ENCODE measurements around the gene HMCN2.

HMCN2 gene

DNA sequence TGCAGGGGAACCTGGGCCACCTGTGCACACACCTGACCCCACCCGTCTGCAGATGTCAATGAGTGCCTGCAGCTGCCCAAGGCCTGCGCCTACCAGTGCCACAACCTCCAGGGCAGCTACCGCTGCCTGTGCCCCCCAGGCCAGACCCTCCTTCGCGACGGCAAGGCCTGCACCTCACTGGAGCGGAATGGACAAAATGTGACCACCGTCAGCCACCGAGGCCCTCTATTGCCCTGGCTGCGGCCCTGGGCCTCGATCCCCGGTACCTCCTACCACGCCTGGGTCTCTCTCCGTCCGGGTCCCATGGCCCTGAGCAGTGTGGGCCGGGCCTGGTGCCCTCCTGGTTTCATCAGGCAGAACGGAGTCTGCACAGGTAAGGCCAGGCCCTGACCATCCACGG is 164.7 kb downstream of the HMCN2 start:
- H3K36me3 ChIP-seq (replicated peaks; ENCODE audit: low read depth, low read length) = no peaks in the 10 kb centered on the region
- no peak overlapping the region for H3K4me3 ChIP-seq (ENCODE audit: low read length)
- H4K20me1 ChIP-seq (ENCODE audit: insufficient read depth, low read length) = no peaks in the 10 kb centered on the region
- no peaks in the 10 kb centered on the region for H3K27me3 ChIP-seq (ENCODE audit: low read depth, low read length)
- no peak overlapping the region for H3K27ac ChIP-seq (ENCODE audit: low read length)
- no peaks in the 10 kb centered on the region for H3K79me2 ChIP-seq (ENCODE audit: low read length)
- TF ChIP-seq, protein P1, sequence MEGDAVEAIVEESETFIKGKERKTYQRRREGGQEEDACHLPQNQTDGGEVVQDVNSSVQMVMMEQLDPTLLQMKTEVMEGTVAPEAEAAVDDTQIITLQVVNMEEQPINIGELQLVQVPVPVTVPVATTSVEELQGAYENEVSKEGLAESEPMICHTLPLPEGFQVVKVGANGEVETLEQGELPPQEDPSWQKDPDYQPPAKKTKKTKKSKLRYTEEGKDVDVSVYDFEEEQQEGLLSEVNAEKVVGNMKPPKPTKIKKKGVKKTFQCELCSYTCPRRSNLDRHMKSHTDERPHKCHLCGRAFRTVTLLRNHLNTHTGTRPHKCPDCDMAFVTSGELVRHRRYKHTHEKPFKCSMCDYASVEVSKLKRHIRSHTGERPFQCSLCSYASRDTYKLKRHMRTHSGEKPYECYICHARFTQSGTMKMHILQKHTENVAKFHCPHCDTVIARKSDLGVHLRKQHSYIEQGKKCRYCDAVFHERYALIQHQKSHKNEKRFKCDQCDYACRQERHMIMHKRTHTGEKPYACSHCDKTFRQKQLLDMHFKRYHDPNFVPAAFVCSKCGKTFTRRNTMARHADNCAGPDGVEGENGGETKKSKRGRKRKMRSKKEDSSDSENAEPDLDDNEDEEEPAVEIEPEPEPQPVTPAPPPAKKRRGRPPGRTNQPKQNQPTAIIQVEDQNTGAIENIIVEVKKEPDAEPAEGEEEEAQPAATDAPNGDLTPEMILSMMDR (IDR thresholded peaks at IDR 0.05; ENCODE audit: low read depth, low read length) = no peak
- TF ChIP-seq EZH2phosphoT487 (IDR thresholded peaks at IDR 0.05; ENCODE audit: low read depth) = no peak
- no peak overlapping the region for H3K9ac ChIP-seq (ENCODE audit: low read length)
- no peak overlapping the region for H3K4me2 ChIP-seq (ENCODE audit: low read length)
- no peak overlapping the region for H2AFZ ChIP-seq (ENCODE audit: low read depth, low read length)
- H3K4me1 ChIP-seq (ENCODE audit: low read length) = no peaks in the 10 kb centered on the region
- no peaks in the 10 kb centered on the region for H3K9me3 ChIP-seq (ENCODE audit: insufficient read depth, low read length)

DNA sequence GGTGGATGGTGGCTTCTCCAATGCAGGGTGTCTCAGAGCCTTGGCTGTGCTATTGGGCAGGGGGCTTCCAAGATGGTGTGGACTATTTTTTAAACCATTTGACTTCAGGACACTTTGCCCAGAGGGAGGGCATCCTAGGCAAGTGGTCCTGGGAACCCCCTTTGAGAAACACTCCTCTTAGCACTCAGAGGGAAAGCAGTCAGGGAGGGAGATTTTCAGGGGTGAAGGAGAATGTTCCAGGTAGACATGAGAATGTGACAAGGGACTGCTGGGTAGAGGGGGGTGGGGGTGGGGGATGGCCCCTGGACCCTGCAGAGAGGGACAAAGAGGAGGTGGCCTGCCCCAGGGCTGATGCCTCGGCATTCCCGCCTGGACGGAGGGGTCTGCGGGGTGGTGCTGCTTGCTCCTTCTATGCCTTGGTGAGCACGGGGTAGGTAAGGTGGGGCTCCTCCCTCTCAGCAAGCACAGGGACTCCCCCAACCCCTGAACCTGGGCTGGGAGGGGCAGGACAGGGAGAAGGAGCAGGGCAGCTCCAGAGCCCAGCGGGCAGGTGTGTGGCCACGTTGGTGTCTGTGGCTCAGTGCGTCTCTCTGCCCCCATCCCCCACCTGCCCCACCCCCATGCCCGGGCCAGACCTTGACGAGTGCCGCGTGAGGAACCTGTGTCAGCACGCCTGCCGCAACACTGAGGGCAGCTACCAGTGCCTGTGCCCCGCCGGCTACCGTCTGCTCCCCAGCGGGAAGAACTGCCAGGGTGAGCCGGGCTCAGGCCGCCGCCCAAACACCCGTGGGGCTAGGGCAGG is 165.4 kb downstream of the HMCN2 start:
- Histone ChIP-seq H3K4me3 (ENCODE audit: low read length) (no peak overlapping the region), H3K4me1 (ENCODE audit: low read length) (no peaks in the 10 kb centered on the region), H3K36me3 (replicated peaks; ENCODE audit: low read depth, low read length) (no peaks in the 10 kb centered on the region), H2AFZ (ENCODE audit: low read depth, low read length) (no peak overlapping the region), H3K4me2 (ENCODE audit: low read length) (no peak overlapping the region), H4K20me1 (ENCODE audit: insufficient read depth, low read length) (no peaks in the 10 kb centered on the region), H3K9me3 (ENCODE audit: insufficient read depth, low read length) (no peaks in the 10 kb centered on the region), H3K79me2 (ENCODE audit: low read length) (no peaks in the 10 kb centered on the region), H3K27me3 (ENCODE audit: low read depth, low read length) (no peaks in the 10 kb centered on the region), H3K9ac (ENCODE audit: low read length) (no peak overlapping the region), H3K27ac (ENCODE audit: low read length) (no peak overlapping the region)
- TF ChIP-seq, protein P1 (IDR thresholded peaks at IDR 0.05; ENCODE audit: low read depth, low read length) = no peak
- TF ChIP-seq EZH2phosphoT487 (IDR thresholded peaks at IDR 0.05; ENCODE audit: low read depth) = no peak

DNA sequence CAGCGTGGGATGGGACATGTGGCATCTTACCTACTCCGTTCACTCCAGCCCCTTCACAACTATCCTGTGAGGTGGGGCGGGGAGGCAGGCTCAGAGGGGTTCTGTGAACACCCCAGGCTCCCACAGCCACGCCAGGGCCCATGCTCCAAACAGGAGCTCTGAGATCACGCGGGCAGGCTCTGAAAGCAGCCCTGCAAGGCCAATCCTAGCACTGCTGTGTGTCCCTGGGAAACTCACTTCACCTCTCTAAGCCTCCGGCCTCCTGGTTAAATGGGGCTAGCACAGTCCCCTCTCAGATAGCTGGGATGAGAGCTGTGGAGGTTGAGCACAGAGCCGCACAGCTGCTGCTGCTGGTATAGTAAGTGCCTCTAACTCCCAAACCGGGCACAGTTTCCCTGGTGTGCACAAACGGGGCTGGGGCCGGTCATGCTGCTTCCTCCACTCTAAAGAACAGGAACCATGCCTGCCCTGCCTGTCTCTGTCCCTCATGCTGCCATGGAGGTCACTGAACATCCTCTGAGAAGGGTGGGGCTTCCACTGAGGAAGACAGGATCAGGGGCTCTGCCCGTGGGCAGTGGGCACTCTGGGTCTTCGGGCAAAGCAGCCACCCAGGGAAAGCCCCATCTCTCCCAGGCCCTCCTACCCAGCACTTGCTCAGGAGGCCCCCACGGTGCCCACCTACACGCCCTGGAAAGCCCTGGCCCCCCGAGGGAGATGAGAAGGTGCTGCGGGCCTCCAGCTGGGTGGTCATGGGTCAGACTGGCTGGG is 166.2 kb downstream of the HMCN2 start:
- Histone ChIP-seq H2AFZ (ENCODE audit: low read depth, low read length) (no peak overlapping the region), H3K9me3 (ENCODE audit: insufficient read depth, low read length) (no peaks in the 10 kb centered on the region), H3K4me2 (ENCODE audit: low read length) (no peak overlapping the region)

DNA sequence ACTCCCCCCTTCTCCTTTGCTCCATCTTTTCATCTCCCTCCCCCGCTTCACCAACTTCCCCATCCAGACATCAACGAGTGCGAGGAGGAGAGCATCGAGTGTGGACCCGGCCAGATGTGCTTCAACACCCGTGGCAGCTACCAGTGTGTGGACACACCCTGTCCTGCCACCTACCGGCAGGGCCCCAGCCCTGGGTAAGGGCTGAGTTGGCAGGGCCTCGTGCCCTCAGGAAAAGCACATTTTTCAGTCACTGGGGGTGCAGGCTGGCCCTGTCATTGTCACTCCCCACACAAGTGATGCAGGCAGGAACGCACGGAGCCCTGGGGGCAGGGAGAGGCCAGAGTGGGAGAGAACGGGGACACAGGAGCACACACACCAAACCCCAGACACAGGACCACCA is 166.8 kb downstream of the HMCN2 start:
- Histone ChIP-seq H4K20me1 (ENCODE audit: insufficient read depth, low read length) (no peaks in the 10 kb centered on the region), H3K4me1 (ENCODE audit: low read length) (no peaks in the 10 kb centered on the region), H3K27ac (ENCODE audit: low read length) (no peak overlapping the region), H3K4me3 (ENCODE audit: low read length) (no peak overlapping the region), H3K27me3 (ENCODE audit: low read depth, low read length) (no peaks in the 10 kb centered on the region), H3K36me3 (replicated peaks; ENCODE audit: low read depth, low read length) (no peaks in the 10 kb centered on the region), H3K79me2 (ENCODE audit: low read length) (no peaks in the 10 kb centered on the region), H3K9ac (ENCODE audit: low read length) (no peak overlapping the region), H3K9me3 (ENCODE audit: insufficient read depth, low read length) (no peaks in the 10 kb centered on the region), H2AFZ (ENCODE audit: low read depth, low read length) (no peak overlapping the region), H3K4me2 (ENCODE audit: low read length) (no peak overlapping the region)
- TF ChIP-seq, protein P1 (IDR thresholded peaks at IDR 0.05; ENCODE audit: low read depth, low read length) = no peak
- no peak for TF ChIP-seq EZH2phosphoT487 (IDR thresholded peaks at IDR 0.05; ENCODE audit: low read depth)

More for the DNA sequence above, 166.2 kb downstream of the HMCN2 start:
- Histone ChIP-seq H3K79me2 (ENCODE audit: low read length) (no peaks in the 10 kb centered on the region), H4K20me1 (ENCODE audit: insufficient read depth, low read length) (no peaks in the 10 kb centered on the region), H3K36me3 (replicated peaks; ENCODE audit: low read depth, low read length) (no peaks in the 10 kb centered on the region), H3K27ac (ENCODE audit: low read length) (no peak overlapping the region), H3K9ac (ENCODE audit: low read length) (no peak overlapping the region), H3K4me3 (ENCODE audit: low read length) (no peak overlapping the region), H3K4me1 (ENCODE audit: low read length) (no peaks in the 10 kb centered on the region), H3K27me3 (ENCODE audit: low read depth, low read length) (no peaks in the 10 kb centered on the region)
- no peak for TF ChIP-seq EZH2phosphoT487 (IDR thresholded peaks at IDR 0.05; ENCODE audit: low read depth)
- TF ChIP-seq, protein P1 (IDR thresholded peaks at IDR 0.05; ENCODE audit: low read depth, low read length) = no peak

Data from OCI-LY3 (cell line).